GM19240 (cell line): ENCODE data around the gene PTPRD.

ENCODE experiments used
- DNase-seq: peaks from one replicate; pipeline ENCODE4 v3.0.0; 2011; ENCODE audit warnings: low spot score; ENCODE audit not compliant: insufficient read length

Gene PTPRD

DNA sequence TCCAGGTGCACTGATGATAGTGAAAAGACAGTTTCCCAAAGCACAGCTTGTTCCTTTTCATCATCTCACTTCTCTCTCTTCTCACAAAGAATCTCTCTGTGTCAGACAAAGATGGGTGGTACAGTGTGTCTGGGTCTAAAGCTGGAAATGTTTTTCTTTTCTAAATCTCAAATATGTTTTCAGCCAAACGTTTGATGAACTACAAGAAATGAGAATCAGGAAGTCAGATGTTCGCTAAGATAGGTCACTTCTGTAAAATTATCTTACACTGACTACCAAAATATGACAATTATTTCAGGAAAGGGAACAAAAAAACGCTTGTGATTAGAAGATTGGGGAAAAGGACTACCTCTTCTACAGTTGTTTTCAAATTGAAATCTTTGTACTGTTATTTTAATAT, 708.8 kb downstream of the PTPRD start:
- no peak for DNase-seq

- no peak for DNase-seq
These were observed 711.2 kb downstream of the PTPRD start for GRCh38 chr9:9901624-9902023.

GRCh38 chr9:9893837-9894236, 719.0 kb downstream of the PTPRD start:
- no peak for DNase-seq

DNA sequence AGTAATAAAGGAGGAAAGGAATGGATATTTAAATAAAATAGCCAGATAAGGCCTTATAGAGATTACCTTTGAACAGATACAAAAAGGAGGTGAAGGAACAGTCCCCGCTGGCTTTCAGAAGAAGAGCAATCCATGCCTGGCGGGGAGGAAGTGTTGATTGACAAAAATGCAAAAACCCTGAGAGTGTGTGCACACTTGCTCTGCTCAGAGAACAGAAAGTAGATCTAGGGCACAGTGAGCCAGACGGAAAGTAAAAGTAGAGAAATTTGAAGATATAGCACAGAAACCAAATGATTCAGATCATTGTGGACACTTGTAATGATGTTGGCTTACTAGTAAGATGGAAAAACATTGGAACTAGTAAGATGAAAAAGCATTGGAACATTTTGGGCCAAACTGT, 720.6 kb downstream of the PTPRD start:
- DNase-seq, result no peak

- DNase-seq, result no peak
These were observed 731.1 kb downstream of the PTPRD start for GRCh38 chr9:9881692-9882091.

DNA sequence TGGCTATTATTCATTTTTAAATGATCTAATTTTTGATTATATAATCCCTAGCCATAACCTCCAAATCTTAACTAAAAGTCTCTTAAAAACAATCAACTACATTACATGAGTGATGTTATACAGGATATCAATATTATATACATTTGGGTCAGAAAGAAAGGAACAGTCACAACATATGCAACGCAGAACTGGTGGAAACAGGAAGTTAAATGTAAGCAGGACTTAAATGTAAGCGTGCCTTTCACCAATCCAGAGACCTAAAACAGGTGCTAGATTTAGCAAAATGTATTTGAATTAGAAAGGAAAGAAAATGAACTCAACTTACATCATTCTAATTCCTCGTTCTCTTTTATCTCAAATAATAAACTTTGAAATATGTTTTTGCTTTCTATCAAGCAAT, 738.5 kb downstream of the PTPRD start:
- DNase-seq, result no peak

DNA sequence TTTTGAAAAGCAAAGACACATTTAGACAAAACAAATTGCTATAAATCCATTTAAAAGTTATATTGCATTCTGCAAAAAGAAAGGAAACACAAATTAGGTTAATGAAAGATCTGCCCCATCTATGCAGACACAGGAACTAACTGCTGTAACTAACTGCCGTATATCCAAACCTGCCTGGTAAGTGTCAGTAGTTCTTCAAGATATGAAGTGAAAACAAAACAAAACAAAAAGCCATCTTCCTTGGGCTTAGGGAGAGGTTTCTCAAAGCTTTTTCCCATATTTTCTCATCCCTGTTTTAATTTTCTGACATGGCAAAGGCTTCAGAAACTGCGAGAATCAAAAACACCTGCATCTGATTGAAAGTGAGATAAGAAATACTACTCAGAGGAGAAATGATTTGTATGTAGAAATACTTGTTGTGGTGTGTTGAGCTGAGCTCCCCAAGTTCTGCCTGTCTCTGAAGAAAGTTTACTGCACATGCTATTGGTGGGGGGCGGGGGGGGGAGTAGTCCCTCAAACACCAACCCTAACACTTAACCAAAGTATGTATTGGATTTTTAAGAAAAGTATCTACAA, 750.5 kb downstream of the PTPRD start:
- no peak for DNase-seq

- DNase-seq, result no peak
These were observed 757.4 kb downstream of the PTPRD start for GRCh38 chr9:9855177-9856078.

DNA sequence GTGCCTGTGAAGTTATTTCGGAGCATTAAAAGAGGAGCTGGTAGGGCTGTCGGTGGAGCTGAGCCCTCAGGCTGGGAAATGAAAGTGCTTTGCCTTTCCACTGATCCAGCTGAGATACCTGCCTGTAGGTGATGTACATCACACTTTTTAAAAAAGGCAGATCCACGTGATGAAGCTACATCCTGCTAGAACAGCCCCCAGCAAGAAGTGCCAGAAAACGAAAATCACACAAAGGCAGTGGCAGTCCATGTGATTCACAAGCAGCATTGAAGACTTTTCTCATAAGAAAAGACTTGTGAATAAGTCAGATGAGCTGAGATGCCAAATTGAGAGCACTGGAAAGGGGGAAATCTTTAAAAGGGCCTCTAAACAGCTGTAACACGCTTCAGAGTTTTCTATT, 765.1 kb downstream of the PTPRD start:
- DNase-seq, result no peak

DNA sequence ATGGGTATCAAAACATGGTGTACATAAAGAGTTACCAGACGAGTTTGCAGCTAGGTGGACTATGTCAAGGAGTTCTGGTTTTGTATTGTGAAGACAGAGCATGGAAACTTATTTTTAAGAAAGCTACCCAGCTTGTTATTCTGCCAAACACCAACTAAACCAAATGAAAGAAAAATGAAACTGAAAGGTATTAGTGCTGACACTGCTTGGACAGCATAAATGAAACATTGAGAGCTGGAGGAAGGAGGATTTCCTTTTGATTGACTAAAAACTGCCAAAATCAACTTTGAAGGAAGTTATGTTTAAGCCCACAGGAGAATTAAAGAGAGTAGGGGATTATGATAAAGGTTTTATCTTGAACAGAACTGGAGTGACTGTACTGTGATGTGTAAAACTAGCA, 766.2 kb downstream of the PTPRD start:
- DNase-seq, result no peak

- DNase-seq, result no peak
These were observed 792.4 kb downstream of the PTPRD start for GRCh38 chr9:9820436-9820835.

- DNase-seq, result no peak
These were observed 792.9 kb downstream of the PTPRD start for GRCh38 chr9:9819886-9820285.

DNA sequence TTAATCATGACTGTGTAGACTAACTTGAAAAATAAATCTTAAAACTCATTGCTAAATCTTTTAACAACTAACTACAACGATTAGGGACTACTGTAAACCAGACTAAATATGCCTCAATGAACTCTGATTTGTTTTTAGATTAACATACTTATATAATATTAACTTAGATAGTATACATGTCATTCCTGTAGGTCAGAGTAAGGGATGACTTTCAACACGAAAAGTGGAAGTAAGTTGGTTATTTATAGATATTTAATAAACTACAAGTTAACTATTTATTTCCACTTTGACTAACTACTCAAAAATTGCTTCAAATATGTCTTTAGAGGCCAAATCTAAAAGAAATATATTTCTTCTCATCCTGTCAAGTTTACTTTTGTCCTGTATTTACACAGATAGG, 795.6 kb downstream of the PTPRD start:
- no peak for DNase-seq

DNA sequence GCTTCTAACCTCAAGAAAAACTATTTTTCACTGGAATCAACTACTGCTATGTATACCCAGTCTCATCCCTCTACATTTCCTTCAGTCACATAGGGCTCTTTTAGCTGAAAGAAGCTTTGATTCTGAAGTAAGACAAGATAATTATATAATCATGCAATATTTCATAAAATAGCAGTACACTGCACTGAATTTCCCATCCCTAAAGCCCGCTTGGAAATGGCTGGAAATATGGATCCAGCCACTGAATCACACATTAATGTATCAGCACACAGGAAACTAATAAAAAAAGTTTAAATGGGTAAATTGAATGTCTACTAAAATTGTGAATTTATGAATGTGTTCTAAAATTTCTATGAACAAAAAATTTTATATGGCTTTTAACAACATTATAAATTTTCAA, 808.7 kb downstream of the PTPRD start:
- no peak for DNase-seq

GRCh38 chr9:9799287-9799686, 813.5 kb downstream of the PTPRD start:
- DNase-seq, result no peak

DNA sequence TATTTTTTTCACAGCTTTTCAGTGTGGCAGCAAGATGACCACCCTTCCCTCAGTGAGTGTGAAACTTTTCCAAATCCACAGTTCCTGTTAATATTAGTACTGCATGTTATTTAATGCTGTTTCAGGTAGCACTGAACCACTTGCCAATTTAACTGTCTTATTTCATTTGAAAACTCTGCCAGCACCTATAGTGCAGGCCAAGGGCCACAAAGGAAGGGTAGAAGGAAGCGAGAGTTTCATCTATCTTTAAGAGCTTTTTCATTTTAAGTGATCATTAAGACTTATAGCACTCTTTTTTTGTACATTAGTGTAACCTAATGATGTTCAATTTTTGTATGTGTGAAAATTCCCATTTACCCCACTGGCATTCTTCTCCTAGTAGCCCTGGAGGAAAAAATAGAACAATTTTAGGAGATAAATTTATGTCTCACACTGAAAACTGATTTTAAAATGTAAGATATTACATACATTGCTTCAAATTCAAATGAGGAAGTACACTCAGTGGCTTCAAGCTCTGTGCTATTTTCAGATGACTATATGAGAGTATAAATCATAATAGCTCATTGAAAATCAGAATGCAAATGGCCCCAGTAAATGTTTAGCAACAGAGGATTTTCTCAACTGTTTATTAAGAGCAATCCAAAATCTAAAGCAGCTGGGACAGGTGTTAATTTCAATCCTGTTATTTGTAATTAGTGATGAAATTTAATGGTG, 820.5 kb downstream of the PTPRD start:
- DNase-seq, result no peak

- no peak for DNase-seq
These were observed 821.2 kb downstream of the PTPRD start for GRCh38 chr9:9791611-9792010.

DNA sequence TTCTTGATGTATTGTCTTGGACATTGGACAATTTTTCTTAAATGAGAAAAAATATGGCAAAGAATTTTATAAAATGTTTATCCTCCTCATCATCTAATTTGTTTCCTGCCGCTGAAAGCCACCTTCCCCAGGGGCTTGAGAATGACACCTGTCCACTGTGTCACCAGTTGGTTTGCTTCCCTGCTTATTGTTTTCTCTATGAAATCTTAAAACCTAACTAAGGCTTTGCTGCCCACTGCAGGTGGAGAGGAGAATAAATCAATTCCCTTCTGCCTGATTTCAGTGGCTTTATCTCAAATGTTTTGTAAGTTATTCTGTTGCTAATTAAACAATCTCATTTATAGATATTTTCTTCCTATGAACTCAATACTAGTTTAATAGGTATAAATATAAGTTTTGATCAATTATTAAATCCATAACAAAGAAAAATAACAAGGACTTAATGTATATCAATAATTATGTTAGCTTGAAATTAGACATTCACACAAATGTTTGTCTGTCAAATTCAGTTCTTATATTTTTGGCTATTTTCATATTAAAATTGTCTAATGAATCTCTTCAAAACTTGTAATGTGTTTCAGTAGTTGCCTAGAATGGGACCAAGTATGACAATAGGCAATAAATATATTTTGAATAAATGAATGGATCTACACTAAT, 822.5 kb downstream of the PTPRD start:
- DNase-seq, result no peak

DNA sequence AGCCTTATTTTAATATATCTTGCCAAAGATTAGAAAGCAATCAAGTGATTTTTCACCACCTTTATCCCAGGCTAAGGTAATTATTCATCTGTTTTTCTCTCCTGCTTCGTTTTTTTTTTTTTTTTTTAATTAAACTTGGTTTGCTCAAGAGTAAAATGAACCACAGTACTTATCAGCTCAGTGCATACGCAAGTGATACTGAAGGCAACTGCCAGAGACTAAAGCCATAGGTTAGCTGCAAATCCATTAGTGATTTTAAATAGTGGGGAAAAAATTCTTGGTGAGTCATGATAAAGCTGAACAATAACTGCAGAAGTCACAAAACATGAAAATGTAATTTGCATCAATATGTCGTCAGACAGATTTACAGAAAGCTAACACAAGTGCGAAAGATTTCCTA, 829.1 kb downstream of the PTPRD start:
- DNase-seq, result no peak

GRCh38 chr9:9783211-9783610, 829.6 kb downstream of the PTPRD start:
- no peak for DNase-seq

DNA sequence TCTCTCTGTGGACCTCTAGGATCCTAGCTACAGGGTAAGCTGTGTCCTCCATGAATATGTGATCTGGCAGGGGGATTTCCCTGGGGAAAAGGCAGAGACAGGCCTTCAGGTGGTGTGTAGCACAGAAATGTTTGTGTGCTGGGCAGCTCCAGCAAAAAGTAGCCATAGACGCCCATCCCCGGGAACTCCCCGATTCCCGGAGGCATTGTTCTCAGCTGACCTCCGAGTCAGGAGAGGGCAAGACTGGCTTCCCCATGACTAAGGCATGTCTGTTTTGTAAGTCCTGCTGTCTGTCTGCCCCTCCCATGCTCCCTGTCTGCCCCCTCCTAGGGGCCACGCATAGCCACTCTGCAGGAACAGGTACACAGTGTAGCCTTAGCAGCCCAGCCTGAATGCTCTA, 834.5 kb downstream of the PTPRD start:
- DNase-seq, result no peak

GRCh38 chr9:9774471-9774870, 838.3 kb downstream of the PTPRD start:
- no peak for DNase-seq
